ENCODE data around the gene TMEM45A.
"Not testable (repeated sequence)": the region's sequence is repeated elsewhere in the genome, so short reads cannot be mapped to it uniquely, and the experiment has no call there.

TMEM45A gene

GRCh38 chr3:100537646-100538338, 45.4 kb downstream of the TMEM45A start:
- DNase-seq: no peak

- no peak for DNase-seq
Observed at GRCh38 chr3:100538339-100538706, 45.9 kb downstream of the TMEM45A start.

GRCh38 chr3:100540791-100541334, 48.4 kb downstream of the TMEM45A start:
- no peak for DNase-seq

- not testable (repeated sequence) for DNase-seq
Observed at GRCh38 chr3:100541428-100541827, 49.0 kb downstream of the TMEM45A start.

- DNase-seq: no peak
Observed at GRCh38 chr3:100545371-100545770, 53.0 kb downstream of the TMEM45A start.

- DNase-seq: no peak
Observed at GRCh38 chr3:100546020-100546744, 53.8 kb downstream of the TMEM45A start.

GRCh38 chr3:100548053-100548452, 55.6 kb downstream of the TMEM45A start:
- no peak for DNase-seq

- DNase-seq: no peak
Observed at GRCh38 chr3:100553618-100554372, 61.4 kb downstream of the TMEM45A start.

- no peak for DNase-seq
Observed at GRCh38 chr3:100554373-100554676, 61.9 kb downstream of the TMEM45A start.

- DNase-seq: no peak
Observed at GRCh38 chr3:100556673-100557310, 64.4 kb downstream of the TMEM45A start.

- no peak for DNase-seq
Observed at GRCh38 chr3:100558233-100558632, 65.8 kb downstream of the TMEM45A start.

- no peak for DNase-seq
Observed at GRCh38 chr3:100560426-100560825, 68.0 kb downstream of the TMEM45A start.

- DNase-seq: no peak
Observed at GRCh38 chr3:100561459-100562158, 69.2 kb downstream of the TMEM45A start.

- DNase-seq: no peak
Observed at GRCh38 chr3:100562224-100562857, 69.9 kb downstream of the TMEM45A start.

GRCh38 chr3:100563228-100563627, 70.8 kb downstream of the TMEM45A start:
- DNase-seq: no peak

GRCh38 chr3:100563652-100564211, 71.3 kb downstream of the TMEM45A start:
- no peak for DNase-seq

GRCh38 chr3:100570811-100571210, 78.4 kb downstream of the TMEM45A start:
- no peak for DNase-seq

GRCh38 chr3:100574536-100574935, 82.1 kb downstream of the TMEM45A start:
- DNase-seq: no peak

GRCh38 chr3:100575704-100576103, 83.3 kb downstream of the TMEM45A start:
- DNase-seq: no peak

GRCh38 chr3:100577382-100578008, 85.1 kb downstream of the TMEM45A start:
- DNase-seq: no peak

- no peak for DNase-seq
Observed at GRCh38 chr3:100578646-100579045, 86.2 kb downstream of the TMEM45A start.

All from NCI-H1092 (cell line).